H9 (cell line): ENCODE measurements around the gene ME3. TPM values are rescaled to one million over a fixed set of nuclear protein-coding genes. Genes with fewer than 3 reads are reported as not detected.

Experiments used
- DNase-seq: peaks from one replicate; pipeline ENCODE4 v3.0.0-alpha.2; 2017
- H2AFZ ChIP-seq: one replicate; pipeline ENCODE4 v1.6.1; 2013; ENCODE audit warnings: mild to moderate bottlenecking, low read length, control low read depth, moderate library complexity
- H2AK5ac ChIP-seq: 2 replicates; pipeline ENCODE4 v1.6.1; 2013; ENCODE audit warnings: low read length, control low read depth, mixed read lengths; ENCODE audit not compliant: insufficient read length
- H2BK120ac ChIP-seq: one replicate; pipeline ENCODE4 v1.6.1; 2013; ENCODE audit warnings: low read depth, mild to moderate bottlenecking, low read length, control low read depth, inconsistent platforms; ENCODE audit not compliant: poor library complexity, severe bottlenecking
- H2BK12ac ChIP-seq: 2 replicates; pipeline ENCODE4 v1.6.1; 2013; ENCODE audit warnings: low read length, control low read depth, mixed read lengths, low read depth; ENCODE audit not compliant: insufficient read length
- H2BK15ac ChIP-seq: 2 replicates; pipeline ENCODE4 v1.6.1; 2013; ENCODE audit warnings: low read depth, low read length, control low read depth
- H2BK20ac ChIP-seq: one replicate; pipeline ENCODE4 v1.6.1; 2013; ENCODE audit warnings: low read depth, mild to moderate bottlenecking, low read length, control low read depth, inconsistent platforms; ENCODE audit not compliant: poor library complexity, severe bottlenecking
- H2BK5ac ChIP-seq: 2 replicates; pipeline ENCODE4 v1.6.1; 2013; ENCODE audit warnings: low read length, control low read depth, mixed read lengths; ENCODE audit not compliant: insufficient read length
- H3K14ac ChIP-seq: 2 replicates; pipeline ENCODE4 v1.6.1; 2013; ENCODE audit warnings: low read length, control low read depth; ENCODE audit not compliant: insufficient read depth
- H3K18ac ChIP-seq: 2 replicates; pipeline ENCODE4 v1.6.1; 2013; ENCODE audit warnings: low read depth, mild to moderate bottlenecking, mixed read lengths, low read length, control low read depth; ENCODE audit not compliant: insufficient read length
- H3K23ac ChIP-seq: 2 replicates; pipeline ENCODE4 v1.6.1; 2013; ENCODE audit warnings: low read length, control low read depth, mixed read lengths, low read depth; ENCODE audit not compliant: insufficient read length
- H3K23me2 ChIP-seq: 2 replicates; pipeline ENCODE4 v1.6.1; 2013; ENCODE audit warnings: low read depth, mild to moderate bottlenecking, mixed read lengths, low read length, control low read depth; ENCODE audit not compliant: insufficient read length, poor library complexity, severe bottlenecking
- H3K27ac ChIP-seq: 2 replicates; pipeline ENCODE4 v1.5.1; 2013; ENCODE audit warnings: low read length, control low read depth, mixed read lengths, low read depth; ENCODE audit not compliant: insufficient read length
- H3K27me3 ChIP-seq: 2 replicates; pipeline ENCODE4 v1.6.1; 2013; ENCODE audit warnings: low read length, control low read depth, inconsistent platforms; ENCODE audit not compliant: insufficient read depth
- H3K4ac ChIP-seq: 2 replicates; pipeline ENCODE4 v1.6.1; 2013; ENCODE audit warnings: low read depth, mild to moderate bottlenecking, control low read depth, inconsistent platforms, low read length, moderate library complexity
- H3K4me1 ChIP-seq: 2 replicates; pipeline ENCODE4 v1.6.1; 2013; ENCODE audit warnings: low read length, control low read depth, inconsistent platforms; ENCODE audit not compliant: insufficient read depth
- H3K4me2 ChIP-seq: 2 replicates; pipeline ENCODE4 v1.6.1; 2013; ENCODE audit warnings: low read length, control low read depth, mixed read lengths; ENCODE audit not compliant: insufficient read length, insufficient read depth
- H3K56ac ChIP-seq: 2 replicates; pipeline ENCODE4 v1.6.1; 2013; ENCODE audit warnings: low read depth, mild to moderate bottlenecking, mixed read lengths, low read length, control low read depth; ENCODE audit not compliant: insufficient read length
- H3K79me1 ChIP-seq: 2 replicates; pipeline ENCODE4 v1.6.1; 2013; ENCODE audit warnings: low read depth, mild to moderate bottlenecking, moderate library complexity, low read length, control low read depth, inconsistent platforms; ENCODE audit not compliant: insufficient read depth, poor library complexity, severe bottlenecking
- H3K79me2 ChIP-seq: 2 replicates; pipeline ENCODE4 v1.6.1; 2013; ENCODE audit warnings: low read length, control low read depth, inconsistent platforms; ENCODE audit not compliant: insufficient read depth
- H3K9ac ChIP-seq: 2 replicates; pipeline ENCODE4 v1.6.1; 2013; ENCODE audit warnings: low read length, control low read depth, mixed read lengths; ENCODE audit not compliant: insufficient read length; ENCODE audit errors: extremely low read depth
- H3K9me3 ChIP-seq: one replicate; pipeline ENCODE4 v1.6.1; 2013; ENCODE audit warnings: low read depth, low read length, inconsistent platforms; ENCODE audit not compliant: control insufficient read depth
- H3T11ph ChIP-seq: one replicate; pipeline ENCODE4 v1.6.1; 2013; ENCODE audit warnings: mild to moderate bottlenecking, low read length, control low read depth, inconsistent platforms
- H4K20me1 ChIP-seq: one replicate; pipeline ENCODE4 v1.6.1; 2013; ENCODE audit not compliant: control insufficient read depth, insufficient read length, insufficient read depth
- H4K5ac ChIP-seq: 2 replicates; pipeline ENCODE4 v1.6.1; 2013; ENCODE audit warnings: low read depth, mild to moderate bottlenecking, mixed read lengths, low read length, control low read depth; ENCODE audit not compliant: insufficient read length
- H4K8ac ChIP-seq: replicated peaks from 2 replicates; pipeline ENCODE4 v1.6.1; 2013; ENCODE audit warnings: low read length, control low read depth, mixed read lengths, low read depth; ENCODE audit not compliant: insufficient read length
- H4K91ac ChIP-seq: 2 replicates; pipeline ENCODE4 v1.6.1; 2013; ENCODE audit warnings: low read depth, mild to moderate bottlenecking, moderate library complexity, mixed read lengths, low read length, control low read depth; ENCODE audit not compliant: insufficient read length
- H3K27ac Mint-ChIP-seq, 3 experiments: 2 replicates in 2 of 3; 3 replicates in 1 of 3; pipeline ENCODE4 v1.8.0; 2020 to 2021; ENCODE audit warnings: mixed read lengths in 3 of 3, mild to moderate bottlenecking in 1 of 3, moderate library complexity in 1 of 3
- H3K27me3 Mint-ChIP-seq: 2 replicates; pipeline ENCODE4 v1.8.0; 2021; ENCODE audit warnings: low read depth, mild to moderate bottlenecking, moderate library complexity, mixed read lengths
- H3K36me3 Mint-ChIP-seq, 3 experiments: 2 replicates in 2 of 3; 3 replicates in 1 of 3; pipeline ENCODE4 v1.8.0; 2020 to 2021; ENCODE audit warnings: low read depth in 3 of 3, mixed read lengths in 3 of 3; ENCODE audit not compliant: insufficient read depth in 1 of 3
- H3K4me1 Mint-ChIP-seq, 2 experiments: 2 replicates each; pipeline ENCODE4 v1.8.0; 2020; ENCODE audit warnings: mixed read lengths in 2 of 2
- H3K4me3 Mint-ChIP-seq, 2 experiments: 2 replicates in 1 of 2; 3 replicates in 1 of 2; pipeline ENCODE4 v1.8.0; 2020 to 2021; ENCODE audit warnings: mild to moderate bottlenecking in 2 of 2, mixed read lengths in 2 of 2, moderate library complexity in 1 of 2
- H3K9me3 Mint-ChIP-seq, 2 experiments: 2 replicates in 1 of 2; 3 replicates in 1 of 2; pipeline ENCODE4 v1.8.0; 2020; ENCODE audit warnings: mild to moderate bottlenecking in 2 of 2, mixed read lengths in 2 of 2, moderate library complexity in 1 of 2
- CTCF ChIP-seq: fragments of 200-600 bp; sonication (generic); conservative IDR thresholded peaks from 3 replicates; pipeline ENCODE4 v1.8.0; 2021; ENCODE audit warnings: antibody characterized with exemption, mild to moderate bottlenecking
- WGBS: extraction: QIAGEN DNeasy Blood & Tissue Kit; methylation state at CpG from one replicate; pipeline ENCODE4 v1.1.7; 2013; ENCODE audit warnings: missing lambda C conversion rate, low lambda C conversion rate, mixed read lengths; ENCODE audit not compliant: insufficient read length; ENCODE audit errors: extremely low coverage; 5-methylcytosine and 5-hydroxymethylcytosine counted together
- total RNA-seq: library from RNA; stranded (reverse); gene quantifications from 2 replicates; pipeline ENCODE4 v1.2.1, GENCODE V29; 2021

The ME3 gene
- total RNA-seq, 1 experiment from 2014 or later = 2.8 TPM

- no peak overlapping the region for H4K8ac ChIP-seq
- H3T11ph ChIP-seq = no peak overlapping the region
- no peak overlapping the region for H2AFZ ChIP-seq
- H3K56ac ChIP-seq = no peak overlapping the region
- H3K4me2 ChIP-seq = no peak overlapping the region
- no peak overlapping the region for H3K27ac Mint-ChIP-seq
- H3K27me3 ChIP-seq = no peaks in the 10 kb centered on the region
- no peak overlapping the region for H3K9ac ChIP-seq
- H2AK5ac ChIP-seq = no peak overlapping the region
- no peaks in the 10 kb centered on the region for H3K9me3 Mint-ChIP-seq
- H2BK20ac ChIP-seq = no peak overlapping the region
- H3K14ac ChIP-seq = no peak overlapping the region
- H4K91ac ChIP-seq = no peak overlapping the region
- no peaks in the 10 kb centered on the region for H3K79me1 ChIP-seq
- no peak overlapping the region for H2BK120ac ChIP-seq
- peaks cover 4 to 6% of the 10 kb centered on the region in 2 experiments; a peak in 3 of 4 replicates for H3K4me1 Mint-ChIP-seq
- H2BK5ac ChIP-seq = no peak overlapping the region
- no peaks in the 10 kb centered on the region for H3K4me1 ChIP-seq
- no peak overlapping the region for H2BK15ac ChIP-seq
- no peaks in the 10 kb centered on the region for H3K23me2 ChIP-seq
- no peaks in the 10 kb centered on the region for H4K20me1 ChIP-seq
- H3K4ac ChIP-seq = no peak overlapping the region
- H3K18ac ChIP-seq = no peak overlapping the region
- H3K4me3 Mint-ChIP-seq = no peak overlapping the region
- no peak overlapping the region for H4K5ac ChIP-seq
- H2BK12ac ChIP-seq = no peak overlapping the region
- H3K27me3 Mint-ChIP-seq = no peaks in the 10 kb centered on the region
- H3K27ac ChIP-seq = no peak overlapping the region
- no peaks in the 10 kb centered on the region for H3K79me2 ChIP-seq
- H3K23ac ChIP-seq = no peak overlapping the region
- H3K36me3 Mint-ChIP-seq = no peaks in the 10 kb centered on the region
- DNase-seq = no peak
- no peak for TF ChIP-seq CTCF
- peaks cover 3% of the 10 kb centered on the region for H3K9me3 ChIP-seq
- no CpG with 5 or more reads among the region's 3 CpGs for WGBS
Measured at GRCh38 chr11:86506235-86506634, 166.2 kb downstream of the ME3 start.
